Measurements from ENCODE around the gene RBM44.
"Not testable (repeated sequence)": the region's sequence is repeated elsewhere in the genome, so short reads cannot be mapped to it uniquely, and the experiment has no call there.

Gene RBM44

GRCh38 chr2:237782181-237782580 lies 16.4 kb upstream of the RBM44 start:
- no peak for DNase-seq (ENCODE audit: low read depth)

DNA sequence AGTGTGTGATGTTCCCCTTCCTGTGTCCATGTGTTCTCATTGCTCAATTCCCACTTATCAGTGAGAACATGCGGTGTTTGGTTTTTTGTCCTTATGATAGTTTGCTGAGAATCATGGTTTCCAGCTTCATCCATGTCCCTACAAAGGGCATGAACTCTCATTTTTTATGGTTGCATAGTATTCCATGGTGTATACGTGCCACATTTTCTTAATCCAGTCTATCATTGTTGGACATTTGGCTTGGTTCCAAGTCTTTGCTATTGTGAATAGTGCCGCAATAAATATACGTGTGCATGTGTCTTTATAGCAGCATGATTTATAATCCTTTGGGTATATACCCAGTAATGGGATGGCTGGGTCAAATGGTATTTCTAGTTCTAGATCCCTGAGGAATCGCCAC lies 14.9 kb upstream of the RBM44 start:
- DNase-seq (ENCODE audit: low read depth), result not testable (repeated sequence)

GRCh38 chr2:237786936-237787335 lies 11.6 kb upstream of the RBM44 start:
- DNase-seq (ENCODE audit: low read depth), result no peak

DNA sequence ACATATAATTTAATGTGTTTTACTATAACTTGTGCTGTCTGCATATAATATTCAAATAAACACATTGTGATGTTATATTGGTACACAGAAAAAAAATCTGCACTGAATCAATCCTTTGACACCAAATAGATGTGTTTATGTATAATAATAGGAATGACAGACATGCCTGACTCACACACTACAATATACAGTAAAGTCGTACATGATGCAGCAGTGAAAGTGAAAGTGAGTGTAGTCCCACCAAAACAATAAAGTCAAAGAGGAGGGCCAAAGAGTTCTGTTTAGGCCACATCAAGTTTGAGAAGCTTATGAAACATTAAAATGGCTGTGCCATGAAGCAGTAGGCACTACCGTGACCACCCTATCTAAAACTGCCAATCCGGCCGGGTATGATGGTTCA lies 8.2 kb upstream of the RBM44 start:
- DNase-seq (ENCODE audit: low read depth), result no peak

- DNase-seq (ENCODE audit: low read depth), result no peak
These were observed 6.4 kb upstream of the RBM44 start for GRCh38 chr2:237791977-237792727.

- no peak for DNase-seq (ENCODE audit: low read depth)
These were observed 1.3 kb upstream of the RBM44 start for GRCh38 chr2:237797253-237797652.

GRCh38 chr2:237799060-237799428 lies 465 bp downstream of the RBM44 start:
- DNase-seq (ENCODE audit: low read depth), result no peak

DNA sequence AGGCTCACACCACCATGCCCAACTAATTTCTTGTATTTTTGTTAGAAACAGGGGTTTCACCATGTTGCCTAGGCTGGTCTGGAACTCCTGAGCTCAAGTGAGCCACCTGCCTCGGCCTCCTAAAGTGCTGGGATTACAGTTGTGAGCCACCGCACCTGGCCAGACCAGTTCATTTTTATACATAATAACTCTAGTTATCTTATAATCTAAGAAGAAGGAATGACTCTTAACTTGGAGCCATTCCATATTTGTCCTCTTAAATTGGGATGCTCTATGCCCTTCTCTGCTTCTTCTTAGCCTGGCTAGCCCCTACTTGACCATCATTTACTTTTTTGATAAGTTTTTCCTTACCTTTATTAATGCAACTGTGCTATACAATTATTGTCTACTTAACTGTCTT lies 2.9 kb downstream of the RBM44 start:
- DNase-seq (ENCODE audit: low read depth), result no peak

- no peak for DNase-seq (ENCODE audit: low read depth)
These were observed 7.8 kb downstream of the RBM44 start for GRCh38 chr2:237806334-237806733.

- no peak for DNase-seq (ENCODE audit: low read depth)
These were observed 17.1 kb downstream of the RBM44 start for GRCh38 chr2:237815637-237816036.

DNA sequence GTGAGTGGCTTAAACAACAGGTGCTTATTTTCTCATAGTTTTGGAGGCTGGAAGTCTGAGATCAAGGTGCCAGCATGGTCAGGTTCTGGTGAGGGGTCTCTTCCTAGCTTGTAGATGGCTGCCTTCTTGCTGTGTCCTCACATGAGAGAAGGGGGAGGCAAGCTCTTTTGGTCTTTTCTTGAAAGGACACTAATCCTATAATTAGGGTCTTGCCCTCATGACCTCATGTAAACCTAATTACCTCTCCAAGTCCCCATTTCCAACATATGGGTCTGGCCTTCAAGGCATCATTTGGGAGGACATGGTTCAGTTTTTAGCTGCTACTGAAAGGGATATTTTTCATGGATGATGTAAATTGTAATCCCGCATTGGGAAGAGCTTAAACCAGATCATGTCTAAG lies 18.0 kb downstream of the RBM44 start:
- no peak for DNase-seq (ENCODE audit: low read depth)

DNA sequence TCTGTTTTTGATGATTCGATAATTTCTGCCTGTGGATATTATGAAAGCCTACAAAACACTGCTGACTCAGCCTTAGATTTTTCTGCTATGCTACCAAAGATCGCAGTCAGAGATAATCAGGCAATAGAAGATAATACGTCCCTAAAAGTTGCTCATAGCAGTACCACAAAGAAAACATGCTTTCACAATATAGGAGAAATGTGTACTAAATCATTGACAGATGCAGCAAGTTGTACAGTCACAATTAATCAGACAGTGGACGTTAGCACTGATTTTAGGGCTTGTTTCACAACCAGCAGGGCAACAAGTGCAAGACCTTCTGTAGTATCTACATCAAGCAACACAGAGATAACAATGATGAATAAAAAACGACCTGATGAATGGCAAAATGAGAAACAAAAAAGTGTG lies 19.5 kb downstream of the RBM44 start:
- DNase-seq (ENCODE audit: low read depth), result no peak

DNA sequence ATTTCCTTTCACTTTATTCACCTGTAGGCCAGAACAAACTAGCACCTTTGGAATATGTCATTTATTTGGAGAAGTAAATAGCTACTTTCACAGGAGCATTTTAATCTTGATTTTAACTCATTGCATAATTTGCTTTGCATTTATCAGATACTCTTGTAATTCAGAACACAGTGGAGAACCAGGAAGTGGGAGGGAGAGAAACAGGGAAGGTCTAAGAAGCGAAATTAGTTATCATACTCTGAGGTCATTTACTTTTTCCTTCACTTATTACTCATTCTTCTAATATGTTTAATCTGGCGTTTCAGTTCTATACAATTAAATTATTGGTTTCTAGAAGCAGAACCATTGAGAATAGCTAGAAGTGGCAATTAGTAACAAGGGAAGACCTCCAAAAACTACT lies 20.7 kb downstream of the RBM44 start:
- no peak for DNase-seq (ENCODE audit: low read depth)

GRCh38 chr2:237820421-237820820 lies 21.8 kb downstream of the RBM44 start:
- DNase-seq (ENCODE audit: low read depth), result no peak

DNA sequence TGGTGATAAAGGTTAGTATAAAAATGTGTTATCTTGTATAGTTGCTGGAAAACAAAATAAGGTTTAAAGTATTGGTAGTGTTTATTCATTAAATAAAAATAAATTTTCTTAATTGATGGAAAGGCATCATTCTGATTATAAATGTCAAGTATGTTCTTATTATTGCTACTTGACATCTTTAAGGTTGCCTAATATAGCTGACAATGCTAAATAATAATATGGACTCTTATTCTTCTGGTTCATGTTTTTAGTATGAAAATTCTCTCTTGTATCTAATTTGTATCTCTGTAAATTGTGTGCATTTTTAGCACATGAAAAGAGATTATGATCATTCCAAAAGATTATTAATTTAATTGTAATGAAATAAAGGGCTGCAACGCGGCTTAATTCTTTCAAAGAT lies 25.0 kb downstream of the RBM44 start:
- DNase-seq (ENCODE audit: low read depth), result no peak

DNA sequence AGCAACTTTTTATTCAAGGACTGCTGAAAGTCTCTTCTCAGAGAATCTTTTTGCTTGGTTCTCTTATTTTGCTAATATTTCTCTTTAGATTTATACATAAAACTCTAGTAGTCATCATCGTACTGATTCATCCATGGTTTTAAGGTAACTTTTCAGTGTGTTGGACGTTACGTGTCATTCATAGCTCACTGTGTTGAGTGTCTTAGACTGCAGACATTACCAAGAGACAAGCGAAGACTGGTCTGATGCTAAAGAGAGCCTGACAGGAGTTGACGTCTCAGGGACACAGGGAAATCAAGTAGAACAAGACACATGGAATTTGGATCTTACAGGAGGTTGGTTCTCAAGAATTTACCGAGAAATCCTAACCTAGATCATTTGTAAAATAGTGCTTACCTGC lies 25.5 kb downstream of the RBM44 start:
- DNase-seq (ENCODE audit: low read depth), result no peak

DNA sequence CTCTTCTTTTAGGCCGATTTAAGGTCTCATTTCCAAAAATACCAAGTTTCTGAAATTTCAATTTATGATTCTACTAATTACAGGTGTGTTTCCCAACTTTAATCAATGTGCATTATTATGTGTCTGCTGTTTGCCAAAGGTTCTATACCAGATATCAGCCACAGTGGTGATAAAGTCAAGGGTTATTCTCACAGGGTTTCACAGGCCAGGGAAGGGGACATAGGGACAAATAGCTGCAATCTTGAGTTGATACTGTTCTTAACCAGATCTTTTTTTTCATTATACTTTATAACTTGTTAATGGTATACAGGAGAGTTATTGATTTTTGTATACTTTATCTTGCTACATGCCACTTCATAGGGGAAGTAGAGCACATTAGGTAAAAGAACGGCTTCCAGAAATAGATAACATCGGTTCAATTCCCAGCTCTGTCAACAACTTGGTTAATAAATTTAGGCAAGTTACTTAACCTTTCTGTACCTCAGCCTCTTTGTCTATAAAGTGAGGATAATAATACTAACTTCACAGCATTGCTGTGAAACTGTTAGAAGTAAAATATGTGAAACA lies 28.9 kb downstream of the RBM44 start:
- no peak for DNase-seq (ENCODE audit: low read depth)

DNA sequence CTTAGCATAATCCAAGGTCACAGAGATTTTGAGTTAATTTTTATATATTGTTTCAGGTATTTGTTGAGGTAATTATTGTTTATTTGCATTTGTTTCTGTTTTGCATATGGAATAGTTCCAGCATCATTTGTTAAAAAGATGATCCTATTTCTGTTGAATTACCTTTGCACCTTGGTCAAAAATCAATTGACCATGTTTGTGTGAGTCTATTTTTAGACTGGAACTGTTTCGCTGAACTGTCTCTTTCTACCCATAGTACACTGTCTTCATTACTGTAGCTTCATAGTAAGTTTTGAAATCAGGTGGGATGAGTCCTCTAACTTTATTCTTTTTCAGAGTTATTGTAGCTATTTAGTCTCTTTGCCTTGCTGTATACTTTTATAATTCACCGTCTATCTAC lies 31.9 kb downstream of the RBM44 start:
- no peak for DNase-seq (ENCODE audit: low read depth)

DNA sequence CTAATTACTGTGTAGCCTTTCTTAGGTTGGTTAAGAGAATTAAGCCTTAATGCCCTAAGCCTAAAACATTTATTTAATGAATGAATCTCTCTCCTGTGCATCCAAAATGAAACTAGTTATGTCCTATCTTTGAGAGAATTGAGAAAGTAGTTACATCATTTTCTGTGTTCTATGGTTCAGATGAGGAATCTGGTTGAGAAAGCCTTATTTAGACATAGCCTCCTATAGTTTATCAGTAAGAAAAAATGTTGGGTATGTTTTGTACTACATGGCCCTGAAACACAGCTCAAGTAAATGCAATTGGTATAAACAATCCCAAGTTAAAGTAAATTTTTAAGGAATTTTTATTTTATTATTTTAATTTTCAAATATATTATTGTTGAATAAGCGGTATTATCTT lies 35.0 kb downstream of the RBM44 start:
- no peak for DNase-seq (ENCODE audit: low read depth)

DNA sequence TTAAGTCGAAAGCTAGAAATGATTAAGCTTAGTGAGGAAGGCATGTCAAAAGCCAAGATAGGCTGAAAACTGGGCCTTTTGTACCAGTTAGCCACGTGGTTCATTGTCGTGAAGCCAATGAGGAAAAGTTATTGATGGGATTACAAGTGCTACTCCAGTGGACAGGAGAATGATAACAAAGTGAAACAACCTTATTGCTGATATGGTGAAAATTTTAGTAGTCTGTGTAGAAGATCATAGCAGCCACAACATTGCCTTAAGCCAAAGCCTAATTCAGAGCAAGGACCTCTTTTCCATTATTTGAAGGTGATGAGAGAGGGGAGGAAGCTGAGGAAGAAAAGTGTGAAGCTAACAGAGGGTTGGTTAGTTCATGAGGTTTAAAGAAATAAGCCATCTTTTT lies 36.8 kb downstream of the RBM44 start:
- no peak for DNase-seq (ENCODE audit: low read depth)

DNA sequence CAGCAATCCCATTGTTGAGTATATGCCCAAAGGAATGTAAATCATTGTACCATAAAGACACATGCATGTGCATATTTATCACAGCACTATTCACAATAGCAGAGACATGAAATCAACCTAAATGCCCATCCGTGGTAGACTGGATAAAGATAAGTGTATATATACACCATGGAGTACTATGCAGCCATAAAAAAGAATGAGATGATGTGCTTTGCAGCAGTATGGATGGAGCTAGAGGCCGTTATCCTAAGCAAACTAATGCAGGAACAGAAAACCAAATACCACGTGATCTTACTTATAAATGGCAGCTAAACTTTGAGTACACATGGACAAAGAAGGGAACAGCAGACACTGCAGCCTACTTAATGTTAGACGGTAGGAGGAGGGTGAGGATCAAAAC lies 42.5 kb downstream of the RBM44 start:
- DNase-seq (ENCODE audit: low read depth), result no peak

- not testable (repeated sequence) for DNase-seq (ENCODE audit: low read depth)
These were observed 50.4 kb downstream of the RBM44 start for GRCh38 chr2:237848940-237849339.

DNA sequence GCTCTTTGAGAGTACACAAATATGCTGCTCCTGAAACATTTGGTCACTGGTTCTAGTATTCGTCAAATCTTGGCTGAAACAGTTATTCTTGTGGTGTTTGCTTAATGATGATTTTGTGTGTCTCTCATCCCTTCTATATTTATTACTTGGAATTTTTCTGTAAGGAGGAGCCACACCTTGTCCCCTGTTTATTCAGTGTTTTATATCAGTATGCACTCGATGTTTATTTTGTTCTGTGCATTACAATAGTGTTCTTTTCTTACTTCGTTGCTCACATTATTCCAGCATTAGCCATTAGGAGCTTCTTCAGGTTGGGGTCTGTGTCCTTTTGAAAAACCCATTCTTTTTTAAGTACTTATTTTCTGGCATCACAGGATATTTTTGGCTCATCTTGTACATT lies 55.7 kb downstream of the RBM44 start:
- no peak for DNase-seq (ENCODE audit: low read depth)

GRCh38 chr2:237857791-237858190 lies 59.2 kb downstream of the RBM44 start:
- DNase-seq (ENCODE audit: low read depth), result no peak

Measured in activated T-cell treated with anti-CD3 and anti-CD28 coated beads for 48 hours (primary cell).